ENCODE measurements around the gene RBM28.

The RBM28 gene

DNA sequence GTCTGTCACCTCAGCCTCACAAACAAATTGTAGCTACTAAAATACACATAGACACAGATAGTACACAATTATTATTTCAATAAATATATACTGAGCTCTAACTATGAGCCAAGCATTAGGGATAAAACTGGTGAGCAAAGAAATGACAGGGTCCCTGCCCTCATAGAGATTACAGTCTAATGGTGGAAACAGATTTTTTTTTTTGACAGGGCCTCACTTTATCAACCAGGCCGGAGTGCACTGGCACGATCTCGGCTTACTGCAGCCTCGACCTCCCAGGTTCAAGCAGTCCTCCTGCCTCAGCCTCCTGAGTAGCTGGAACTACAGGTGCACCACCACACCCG is 695 bp upstream of the RBM28 start:
- Histone ChIP-seq H3K27ac (no peak overlapping the region), H3K9me3 (no peaks in the 10 kb centered on the region), H3K36me3 (no peaks in the 10 kb centered on the region), H3K4me1 (ENCODE audit: control insufficient read depth in 1 of 2, insufficient read depth in 1 of 2, low read depth in 1 of 2, low read length in 1 of 2) (peaks cover 21% of the 10 kb centered on the region in 2 experiments), H3K4me3 (ENCODE audit: low read depth in 1 of 2, low read length in 1 of 2) (no peak overlapping the region), H3K27me3 (no peaks in the 10 kb centered on the region)
- TF ChIP-seq CTCF (IDR thresholded peaks at IDR 0.05), result no peak

DNA sequence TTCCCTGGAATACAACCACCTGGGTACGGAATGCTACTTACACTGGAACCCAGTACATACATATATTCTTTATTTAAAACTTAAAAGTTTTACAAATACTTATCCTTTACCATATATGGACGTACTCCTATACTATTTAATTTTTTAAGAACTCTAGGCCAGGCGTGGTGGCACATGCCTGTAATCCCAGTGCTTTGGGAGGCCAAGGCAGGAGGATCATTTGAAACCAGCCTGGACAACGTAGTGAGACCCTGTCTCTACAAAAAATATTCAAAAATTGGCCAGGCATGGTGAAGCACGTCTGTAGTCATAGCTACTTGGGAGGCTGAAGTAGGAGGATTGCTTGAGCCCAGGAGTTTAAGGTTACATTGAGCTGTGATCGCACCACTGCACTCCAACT is 2.0 kb downstream of the RBM28 start:
- TF ChIP-seq CTCF (IDR thresholded peaks at IDR 0.05), result no peak
- Histone ChIP-seq H3K27me3 (no peaks in the 10 kb centered on the region), H3K4me1 (ENCODE audit: control insufficient read depth in 1 of 2, insufficient read depth in 1 of 2, low read depth in 1 of 2, low read length in 1 of 2) (peaks cover 21% of the 10 kb centered on the region in 2 experiments), H3K4me3 (ENCODE audit: low read depth in 1 of 2, low read length in 1 of 2) (no peak overlapping the region), H3K27ac (no peak overlapping the region), H3K9me3 (no peaks in the 10 kb centered on the region), H3K36me3 (peaks cover 18% of the 10 kb centered on the region)

- no peak for TF ChIP-seq CTCF (IDR thresholded peaks at IDR 0.05)
- Histone ChIP-seq H3K36me3 (peaks cover 59% of the 10 kb centered on the region), H3K27me3 (no peaks in the 10 kb centered on the region), H3K4me1 (ENCODE audit: control insufficient read depth in 1 of 2, insufficient read depth in 1 of 2, low read depth in 1 of 2, low read length in 1 of 2) (no peaks in the 10 kb centered on the region), H3K27ac (no peak overlapping the region), H3K4me3 (ENCODE audit: low read depth in 1 of 2, low read length in 1 of 2) (no peak overlapping the region), H3K9me3 (no peaks in the 10 kb centered on the region)
Measured at GRCh38 chr7:128335730-128336129, 8.0 kb downstream of the RBM28 start.

- Histone ChIP-seq H3K4me1 (ENCODE audit: control insufficient read depth in 1 of 2, insufficient read depth in 1 of 2, low read depth in 1 of 2, low read length in 1 of 2) (peaks cover 0 to 9% of the 10 kb centered on the region in 2 experiments), H3K36me3 (peaks cover 38% of the 10 kb centered on the region), H3K27ac (no peak overlapping the region), H3K9me3 (no peaks in the 10 kb centered on the region), H3K27me3 (no peaks in the 10 kb centered on the region), H3K4me3 (ENCODE audit: low read depth in 1 of 2, low read length in 1 of 2) (no peak overlapping the region)
- TF ChIP-seq CTCF (IDR thresholded peaks at IDR 0.05), result no peak
Measured at GRCh38 chr7:128324368-128324680, 19.4 kb downstream of the RBM28 start.

GRCh38 chr7:128323459-128324367 is 20.0 kb downstream of the RBM28 start:
- H3K9me3 ChIP-seq, result no peaks in the 10 kb centered on the region
- H3K27me3 ChIP-seq, result no peaks in the 10 kb centered on the region
- H3K27ac ChIP-seq, result no peak overlapping the region
- no peak for TF ChIP-seq CTCF (IDR thresholded peaks at IDR 0.05)
- no peak overlapping the region for H3K4me3 ChIP-seq (ENCODE audit: low read depth in 1 of 2, low read length in 1 of 2)
- peaks cover 35% of the 10 kb centered on the region for H3K36me3 ChIP-seq
- H3K4me1 ChIP-seq (ENCODE audit: control insufficient read depth in 1 of 2, insufficient read depth in 1 of 2, low read depth in 1 of 2, low read length in 1 of 2), result peaks cover 0 to 9% of the 10 kb centered on the region in 2 experiments
